Activated T-cell treated with anti-CD3 and anti-CD28 coated beads for 1 hour (primary cell): ENCODE measurements around the gene POLR2L.

ENCODE experiments used
- DNase-seq: peaks from one replicate; pipeline ENCODE4 v3.0.0-alpha.2; 2020; ENCODE audit warnings: low read depth

The POLR2L gene

GRCh38 chr11:794013-794765 lies 48.1 kb downstream of the POLR2L start:
- DNase-seq, result no peak

GRCh38 chr11:793556-793955 lies 48.8 kb downstream of the POLR2L start:
- no peak for DNase-seq

GRCh38 chr11:792873-793272 lies 49.5 kb downstream of the POLR2L start:
- DNase-seq, result no peak

GRCh38 chr11:792535-792821 lies 49.9 kb downstream of the POLR2L start:
- no peak for DNase-seq

GRCh38 chr11:791658-792534 lies 50.4 kb downstream of the POLR2L start:
- DNase-seq, result no peak

GRCh38 chr11:790721-791564 lies 51.4 kb downstream of the POLR2L start:
- no peak for DNase-seq

GRCh38 chr11:789943-790342 lies 52.4 kb downstream of the POLR2L start, which contains the start of gene CEND1:
TSS of gene CEND1 (minus strand) at chr11:790090. CDS start at chr11:788576, 1,514 bp downstream.
- no peak for DNase-seq
